Mononuclear cell (primary cell): Measurements from ENCODE around the gene DNAJA4. TPM values are rescaled to one million over a fixed set of nuclear protein-coding genes. Genes with fewer than 3 reads are reported as not detected.

Source experiments
- H3K27me3 ChIP-seq: 2 replicates; pipeline ENCODE4 v1.6.0; 2011; ENCODE audit warnings: low read length, control low read depth; ENCODE audit not compliant: insufficient read depth
- H3K4me1 ChIP-seq: 2 replicates; pipeline ENCODE4 v1.5.1; 2011; ENCODE audit warnings: mild to moderate bottlenecking, low read length, control low read depth; ENCODE audit not compliant: insufficient read depth
- H3K4me3 ChIP-seq: 2 replicates; pipeline ENCODE4 v1.5.1; 2011; ENCODE audit warnings: mild to moderate bottlenecking, low read length, moderate library complexity
- H3K9me3 ChIP-seq: 2 replicates; pipeline ENCODE4 v1.5.1; 2011; ENCODE audit warnings: low read depth, mild to moderate bottlenecking, control low read depth, low read length
- total RNA-seq: library from RNA; depleted of rRNA; stranded (reverse); fragments of >200 nt; gene quantifications from one replicate; pipeline ENCODE4 v1.2.3, GENCODE V29; 2012

DNAJA4 gene
- total RNA-seq, result 22.0 TPM

DNA sequence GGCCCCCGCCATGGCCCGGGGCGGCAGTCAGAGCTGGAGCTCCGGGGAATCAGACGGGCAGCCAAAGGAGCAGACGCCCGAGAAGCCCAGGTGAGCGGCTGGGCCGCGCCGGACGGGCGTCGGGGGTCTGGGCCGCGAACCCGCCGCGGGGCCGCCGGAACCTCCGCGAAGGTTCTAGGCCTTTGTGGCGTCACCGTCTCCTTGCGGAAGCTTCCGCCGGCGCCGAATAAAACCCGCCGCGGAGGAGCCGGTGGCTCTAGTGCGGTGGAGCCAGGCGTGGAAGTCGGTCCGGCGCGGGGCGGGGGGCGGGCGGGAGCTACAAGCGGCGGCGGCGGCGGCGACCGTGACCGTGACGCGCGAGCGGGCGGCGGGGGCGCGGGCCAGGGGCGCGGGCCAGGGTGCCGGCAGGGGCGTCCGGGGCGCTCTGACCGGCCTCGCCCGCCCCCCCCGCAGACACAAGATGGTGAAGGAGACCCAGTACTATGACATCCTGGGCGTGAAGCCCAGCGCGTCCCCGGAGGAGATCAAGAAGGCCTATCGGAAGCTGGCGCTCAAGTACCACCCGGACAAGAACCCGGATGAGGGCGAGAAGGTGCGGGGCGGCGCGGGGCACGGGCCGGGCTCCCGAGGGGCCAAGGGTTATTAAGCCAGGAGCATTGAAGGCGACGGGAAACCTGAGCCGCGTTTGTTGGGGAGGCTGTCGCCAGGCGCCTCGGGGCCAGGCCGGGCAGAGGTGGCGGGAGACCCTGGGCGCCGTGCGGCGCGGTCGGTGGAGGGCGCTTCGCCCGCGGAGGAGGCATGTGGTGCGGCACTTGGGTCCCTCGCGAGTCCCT lies at the start of gene DNAJA4:
Gene DNAJA4, plus strand, starts transcription at position 259 of the 833 bp plus-strand sequence. Its CDS starts 202 bp downstream, at position 461.
- Histone ChIP-seq H3K4me1 (peaks cover 18% of the 10 kb centered on the region), H3K27me3 (no peaks in the 10 kb centered on the region), H3K4me3 (peak within 1 kb of the TSS; percentile 53), H3K9me3 (no peaks in the 10 kb centered on the region)

DNA sequence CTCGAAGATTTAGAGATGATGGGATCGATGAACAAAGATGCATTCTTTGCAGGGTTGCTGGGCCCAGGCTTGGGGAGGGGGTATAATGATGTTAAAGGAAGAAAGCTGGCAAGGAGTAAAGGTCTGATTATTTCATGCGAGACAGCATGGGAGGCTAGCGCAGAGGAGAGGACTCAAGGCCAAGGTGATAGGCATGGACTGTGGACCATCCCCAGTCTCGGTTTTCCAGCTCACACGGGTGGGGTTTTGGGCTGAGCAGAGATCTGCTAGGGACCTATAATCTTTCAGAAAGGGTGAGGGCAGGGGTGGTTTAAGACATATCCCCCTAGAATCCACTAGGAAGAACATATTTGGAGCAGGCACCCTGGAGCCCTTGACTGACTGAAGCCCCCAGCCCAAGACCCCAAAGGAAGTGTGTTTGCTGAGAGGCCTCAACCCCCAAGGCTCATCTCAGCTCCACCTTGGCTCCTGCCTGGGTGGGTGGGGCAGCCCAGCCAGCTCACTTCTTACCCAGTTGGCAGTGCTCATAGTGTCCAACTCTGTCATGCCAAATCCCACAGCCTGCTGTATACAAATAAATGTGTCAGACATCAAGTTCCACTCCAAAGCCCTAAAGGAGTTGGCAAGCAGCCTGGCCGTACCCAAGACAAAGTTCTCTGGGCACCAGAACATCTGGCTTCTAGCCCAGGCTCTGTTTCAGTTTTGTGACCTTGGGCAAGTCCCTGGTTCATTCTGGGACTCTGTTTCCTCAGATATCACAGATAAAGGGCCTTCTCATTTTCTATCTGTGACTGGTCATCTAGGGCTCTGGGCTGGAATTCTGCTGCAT lies 47.9 kb upstream of the DNAJA4 start:
- H3K4me1 ChIP-seq, result no peaks in the 10 kb centered on the region
- H3K27me3 ChIP-seq, result no peaks in the 10 kb centered on the region
- H3K4me3 ChIP-seq, result no peak overlapping the region
- H3K9me3 ChIP-seq, result no peaks in the 10 kb centered on the region

DNA sequence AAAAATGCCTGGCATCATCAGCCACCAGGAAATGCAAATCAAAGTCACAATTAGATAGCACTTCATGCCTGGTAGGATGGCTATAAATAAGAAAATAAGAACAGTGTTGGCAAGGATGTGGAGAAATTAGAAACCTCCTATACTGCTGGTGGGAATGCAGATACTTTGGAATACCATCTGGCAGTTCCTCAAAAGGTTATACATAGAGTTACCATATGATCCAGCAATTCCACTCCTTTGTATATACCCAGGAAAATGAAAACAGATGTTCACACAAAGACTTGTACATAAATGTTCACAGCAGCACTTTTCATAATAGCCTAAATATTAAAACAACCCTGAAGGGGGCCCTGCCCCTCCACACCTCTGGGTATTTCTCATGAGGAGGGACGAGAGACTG lies 43.6 kb upstream of the DNAJA4 start:
- Histone ChIP-seq H3K9me3 (no peaks in the 10 kb centered on the region), H3K27me3 (no peaks in the 10 kb centered on the region), H3K4me1 (no peaks in the 10 kb centered on the region), H3K4me3 (no peak overlapping the region)

DNA sequence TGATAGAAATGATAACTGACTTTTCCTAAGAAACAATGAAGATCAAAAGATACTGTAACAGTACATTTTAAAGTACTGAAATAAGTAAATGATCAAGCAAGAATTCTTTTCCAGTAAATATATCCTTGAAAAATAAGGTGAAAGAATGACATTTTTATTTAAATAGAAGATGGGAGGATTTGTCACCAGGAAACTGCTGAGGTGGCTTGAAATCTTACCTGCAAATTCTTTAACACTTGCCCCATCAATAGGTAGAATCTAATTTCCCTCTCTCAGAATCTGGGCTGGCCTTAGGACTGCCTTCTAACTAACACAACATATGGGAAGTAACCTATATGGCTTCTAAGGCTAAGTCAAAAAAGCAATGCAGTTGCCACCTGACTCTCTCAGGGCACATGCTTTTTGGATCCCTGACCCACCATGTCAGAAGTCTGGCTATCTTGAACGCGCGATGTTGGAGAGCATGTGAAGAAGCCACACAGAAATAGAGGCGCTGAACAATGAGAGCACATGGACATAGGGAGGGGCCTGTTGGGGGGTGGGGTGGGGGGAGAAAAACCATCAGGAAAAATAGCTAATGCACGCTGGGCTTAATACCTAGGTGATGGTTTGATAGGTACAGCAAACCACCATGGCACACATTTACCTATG lies 41.5 kb upstream of the DNAJA4 start:
- Histone ChIP-seq H3K4me1 (no peaks in the 10 kb centered on the region), H3K27me3 (no peaks in the 10 kb centered on the region), H3K4me3 (no peak overlapping the region), H3K9me3 (no peaks in the 10 kb centered on the region)

DNA sequence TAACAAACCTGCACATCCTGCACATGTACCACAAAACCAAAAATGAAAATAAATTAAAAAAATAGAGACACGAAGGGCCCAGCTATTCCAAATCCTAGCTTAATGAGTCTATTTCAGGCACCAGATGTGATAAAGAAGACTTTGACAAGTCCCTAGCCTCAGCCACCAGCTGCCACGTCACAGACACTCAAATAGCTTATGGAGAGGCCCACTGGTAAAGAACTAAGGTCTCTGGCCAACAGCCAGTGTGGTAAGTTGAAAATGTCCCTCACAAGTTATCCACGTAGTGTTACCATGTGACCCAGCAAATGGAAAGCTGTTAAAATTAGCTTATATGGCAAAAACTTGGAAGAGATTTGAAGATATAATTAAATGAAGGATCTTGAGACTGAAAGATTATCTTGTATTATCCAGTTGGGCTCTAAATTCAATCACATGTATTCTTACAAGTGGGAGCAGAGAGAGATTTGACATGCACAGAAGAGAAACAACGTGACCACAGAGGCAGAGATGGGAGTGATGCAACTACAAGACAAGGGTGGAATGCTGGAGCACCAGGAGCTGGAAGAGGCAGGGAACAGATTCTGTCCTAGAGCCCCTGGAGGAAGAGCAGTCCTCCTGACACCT lies 40.9 kb upstream of the DNAJA4 start:
- Histone ChIP-seq H3K27me3 (no peaks in the 10 kb centered on the region), H3K4me1 (no peaks in the 10 kb centered on the region), H3K4me3 (no peak overlapping the region), H3K9me3 (no peaks in the 10 kb centered on the region)

DNA sequence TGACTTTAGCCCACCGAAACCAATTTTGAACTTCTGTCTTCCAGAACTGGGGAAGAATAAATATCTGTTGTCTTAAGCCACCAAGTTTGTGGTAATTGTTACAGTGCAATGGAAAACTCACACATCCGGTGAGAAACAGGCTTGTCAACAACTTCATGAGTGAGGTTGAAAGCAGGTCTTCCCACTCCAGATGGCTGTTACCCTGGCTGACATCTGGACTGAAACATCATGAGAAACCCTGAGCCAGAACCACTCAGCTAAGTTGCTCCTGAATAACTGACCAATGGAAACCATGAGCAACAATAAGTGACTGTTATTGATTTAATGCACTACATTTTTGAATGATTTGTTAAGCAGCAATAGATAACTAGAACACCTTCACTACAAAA lies 40.3 kb upstream of the DNAJA4 start:
- Histone ChIP-seq H3K9me3 (no peaks in the 10 kb centered on the region), H3K27me3 (no peaks in the 10 kb centered on the region), H3K4me3 (no peak overlapping the region), H3K4me1 (no peaks in the 10 kb centered on the region)

DNA sequence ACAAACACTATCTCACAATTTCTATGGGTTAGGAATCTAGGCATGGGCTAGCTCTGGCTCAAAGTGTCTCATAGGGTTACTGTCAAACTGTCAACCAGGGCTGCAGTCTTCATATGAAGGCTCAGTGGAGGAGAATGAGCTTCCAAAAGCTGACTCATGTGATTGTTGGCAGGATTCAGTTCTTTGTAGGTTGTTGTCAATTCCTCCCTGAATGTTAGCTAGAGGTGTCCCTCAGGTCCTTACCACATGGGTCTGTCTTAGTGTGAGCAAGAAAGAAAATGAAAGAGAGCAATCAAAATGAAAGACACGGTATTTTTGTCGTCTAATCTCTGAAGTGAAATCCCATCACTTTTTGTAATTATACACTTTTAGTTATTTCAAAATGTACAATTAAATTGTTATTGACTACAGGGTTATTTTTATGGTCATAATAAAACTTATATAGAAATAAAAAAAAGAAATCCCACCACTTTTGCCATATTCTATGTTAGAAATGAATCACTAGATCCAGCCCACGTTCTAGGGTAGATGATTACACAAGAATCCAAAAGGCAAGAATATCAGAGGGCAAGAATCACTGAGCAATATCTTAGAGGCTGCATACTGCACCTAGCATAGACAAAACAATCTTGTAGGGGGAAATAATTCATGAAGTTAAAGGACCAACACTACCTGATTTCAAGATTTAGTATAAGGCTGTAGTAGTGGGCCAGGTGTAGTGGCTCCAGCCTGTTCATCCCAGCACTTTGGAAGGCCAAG lies 38.4 kb upstream of the DNAJA4 start:
- H3K9me3 ChIP-seq, result no peaks in the 10 kb centered on the region
- H3K4me3 ChIP-seq, result no peak overlapping the region
- H3K4me1 ChIP-seq, result no peaks in the 10 kb centered on the region
- no peaks in the 10 kb centered on the region for H3K27me3 ChIP-seq

DNA sequence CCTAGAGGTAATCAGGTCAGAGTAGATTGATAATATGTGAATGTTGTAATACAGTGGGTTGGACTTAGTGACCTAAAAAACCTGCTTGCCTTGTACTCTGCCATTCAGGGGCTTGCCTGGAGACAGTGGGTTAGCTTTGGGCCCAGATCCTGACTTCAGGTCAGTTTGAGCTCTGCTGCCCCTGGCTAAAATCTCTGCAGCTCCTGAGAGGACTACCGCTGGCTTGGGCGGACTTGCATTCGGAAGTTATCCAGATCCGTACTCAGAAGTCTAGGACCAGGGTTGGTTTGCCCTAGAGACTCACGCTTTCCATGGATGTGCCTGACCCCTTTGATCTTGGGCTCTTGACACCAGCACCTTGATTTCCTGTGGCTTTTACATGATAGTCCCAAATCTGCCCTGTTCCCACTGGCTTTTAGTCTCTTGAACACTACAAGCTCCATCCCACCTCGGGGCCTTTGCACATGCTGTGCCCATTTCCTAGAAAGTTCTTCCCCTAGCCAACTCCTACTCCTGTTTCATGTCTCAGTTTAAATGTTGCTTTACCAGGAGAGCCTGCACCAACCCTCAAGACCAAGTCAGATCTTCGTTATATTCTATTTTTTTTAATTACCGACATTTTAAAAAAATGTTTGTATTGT lies 35.9 kb upstream of the DNAJA4 start:
- H3K27me3 ChIP-seq, result no peaks in the 10 kb centered on the region
- no peaks in the 10 kb centered on the region for H3K9me3 ChIP-seq
- no peak overlapping the region for H3K4me3 ChIP-seq

DNA sequence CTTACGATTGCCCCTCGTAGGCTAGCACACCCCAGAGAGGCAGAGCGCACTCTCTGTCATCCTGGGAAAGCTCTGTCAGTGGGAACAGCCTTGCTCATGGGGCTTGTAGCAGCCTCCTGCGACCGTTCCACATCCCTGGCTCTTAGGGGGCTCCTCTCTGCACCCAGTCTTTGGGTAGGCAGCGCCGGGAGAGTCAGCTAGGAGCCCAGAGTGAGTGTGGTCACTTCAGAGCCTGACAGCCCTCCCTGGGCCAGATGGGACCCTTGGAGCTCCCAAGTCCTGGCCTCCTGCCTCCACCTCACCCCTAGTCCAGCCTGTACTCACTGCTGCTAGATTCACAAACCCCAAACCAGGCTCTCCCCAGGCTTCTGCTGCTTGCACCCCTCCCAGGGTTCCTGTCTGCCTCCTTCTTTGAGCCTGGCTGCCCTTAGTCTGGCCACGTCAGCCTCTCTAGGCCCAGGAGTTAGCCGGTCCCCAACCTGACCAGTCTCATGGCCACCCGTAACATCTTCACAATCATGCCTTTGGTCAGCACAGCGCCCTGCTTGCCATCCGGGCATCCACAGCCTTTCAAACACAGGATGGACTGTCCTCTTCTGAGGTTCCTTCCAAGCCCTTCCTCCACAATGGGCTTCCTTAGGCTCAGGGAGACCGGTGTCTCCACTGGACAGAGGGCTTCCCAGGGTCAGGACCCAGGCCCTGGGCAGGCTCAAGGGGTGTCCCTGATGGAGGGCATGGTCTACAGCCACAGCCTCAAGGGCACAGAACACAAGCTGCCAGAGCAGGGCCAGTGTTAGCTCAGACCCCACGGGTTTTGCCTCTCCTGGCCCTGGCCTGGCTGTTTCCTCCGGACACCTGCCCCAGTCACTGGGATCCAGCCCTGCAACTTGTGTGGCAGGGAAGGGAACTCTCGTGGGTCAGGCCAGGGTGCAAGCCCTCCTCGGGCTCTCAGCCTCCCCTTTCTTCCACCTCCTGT lies 34.6 kb upstream of the DNAJA4 start:
- Histone ChIP-seq H3K9me3 (no peaks in the 10 kb centered on the region), H3K4me1 (no peaks in the 10 kb centered on the region), H3K27me3 (no peaks in the 10 kb centered on the region), H3K4me3 (no peak overlapping the region)

More for the DNA sequence above, 35.9 kb upstream of the DNAJA4 start:
- H3K4me1 ChIP-seq, result no peaks in the 10 kb centered on the region

DNA sequence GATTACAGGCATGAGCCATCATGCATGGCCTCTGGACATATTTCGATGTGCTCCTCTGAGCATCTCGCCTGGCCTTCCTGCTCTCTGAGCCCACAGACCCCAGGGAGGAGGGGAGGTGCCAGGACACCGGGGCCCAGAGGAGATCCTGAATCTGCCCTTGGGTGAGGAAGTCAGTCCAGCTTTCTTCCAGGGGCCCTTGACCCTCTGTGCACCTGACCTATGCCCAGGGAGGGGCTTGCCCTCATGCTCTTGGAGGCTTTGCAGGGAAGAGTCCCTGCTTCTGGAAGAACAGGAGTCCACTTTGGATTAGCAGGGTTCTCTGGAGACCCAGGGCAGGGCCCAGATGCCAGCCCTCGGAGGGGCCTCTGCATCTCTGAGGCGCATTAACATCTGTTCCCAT lies 31.4 kb upstream of the DNAJA4 start:
- Histone ChIP-seq H3K4me3 (no peak overlapping the region), H3K9me3 (no peaks in the 10 kb centered on the region), H3K4me1 (no peaks in the 10 kb centered on the region), H3K27me3 (no peaks in the 10 kb centered on the region)

DNA sequence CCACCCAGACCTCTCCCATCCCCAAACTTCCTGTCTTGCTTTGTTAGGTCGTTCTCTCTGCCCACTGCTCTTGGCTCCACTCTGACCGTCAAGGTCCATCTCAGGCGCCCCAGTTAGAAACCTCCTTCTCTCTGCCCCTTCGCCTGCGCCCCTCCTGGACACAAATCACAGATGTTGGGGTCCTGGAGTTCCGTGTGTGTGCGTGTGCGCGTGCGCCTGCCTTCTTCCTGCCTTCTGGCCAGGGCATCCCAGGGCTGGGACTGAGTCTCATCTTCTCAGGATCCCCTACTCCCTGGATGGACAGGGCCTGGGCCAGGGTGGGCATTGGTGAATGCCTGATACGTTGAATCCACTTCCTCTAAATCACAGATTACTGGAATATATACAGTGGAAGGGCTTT lies 30.9 kb upstream of the DNAJA4 start:
- Histone ChIP-seq H3K9me3 (no peaks in the 10 kb centered on the region), H3K27me3 (no peaks in the 10 kb centered on the region), H3K4me3 (no peak overlapping the region), H3K4me1 (no peaks in the 10 kb centered on the region)

DNA sequence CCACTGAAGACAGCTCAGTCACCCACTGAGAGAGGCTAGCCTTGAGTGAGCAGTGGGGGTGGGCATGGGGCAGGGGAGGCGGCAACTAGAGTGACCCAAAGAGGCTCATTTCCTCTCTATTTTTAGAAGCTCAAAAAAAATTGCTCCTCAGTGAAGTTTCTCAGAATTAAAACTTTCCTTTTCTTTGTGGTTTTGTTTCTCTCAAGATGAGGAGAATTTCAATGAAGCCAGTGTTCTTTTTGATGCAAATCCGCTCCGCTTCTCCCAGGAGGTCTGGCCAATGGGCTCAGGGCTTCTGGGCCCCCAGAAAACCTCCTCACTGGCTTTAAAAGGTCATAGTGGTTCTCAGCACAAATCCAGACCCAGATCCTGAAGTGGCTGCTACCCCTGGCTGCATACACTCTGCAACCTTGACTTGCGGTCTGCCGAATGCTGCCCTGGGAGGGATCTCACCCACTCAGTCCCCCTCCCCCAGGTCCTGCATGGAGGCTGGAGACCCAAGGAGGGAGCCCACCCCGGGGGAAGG lies 29.8 kb upstream of the DNAJA4 start, which contains the start of gene ACSBG1:
Gene ACSBG1, minus strand, starts transcription at position 51 of the 526 bp plus-strand sequence. CDS start 64 bp downstream, outside the sequence.
- Histone ChIP-seq H3K4me3 (no peak within 1 kb of the TSS), H3K4me1 (no peaks in the 10 kb centered on the region), H3K27me3 (no peaks in the 10 kb centered on the region), H3K9me3 (no peaks in the 10 kb centered on the region)

DNA sequence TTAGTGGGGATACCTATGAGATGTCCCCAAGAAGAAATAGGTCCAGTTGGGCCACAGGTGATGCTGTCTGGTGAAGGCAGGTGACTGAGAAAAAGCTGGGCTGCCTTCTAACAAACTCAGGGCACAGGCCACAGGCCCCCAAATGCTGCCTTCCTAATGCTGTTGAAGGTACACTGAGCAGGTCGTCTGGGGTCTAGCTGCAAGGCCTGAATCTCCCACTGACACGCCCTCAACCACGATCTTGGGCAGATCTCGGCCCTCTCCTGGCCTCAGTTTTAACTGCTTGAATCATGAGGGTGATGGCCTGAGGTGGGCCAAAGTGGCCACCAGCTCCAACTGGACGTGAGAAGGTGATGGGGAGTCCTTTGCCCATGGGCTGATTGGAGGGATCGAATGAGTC lies 27.9 kb upstream of the DNAJA4 start:
- no peaks in the 10 kb centered on the region for H3K4me1 ChIP-seq
- no peaks in the 10 kb centered on the region for H3K27me3 ChIP-seq
- no peaks in the 10 kb centered on the region for H3K9me3 ChIP-seq
- H3K4me3 ChIP-seq, result no peak overlapping the region
